G401 (cell line): Measurements from ENCODE around the gene SLC16A5. TPM values are rescaled to one million over a fixed set of nuclear protein-coding genes. Genes with fewer than 3 reads are reported as not detected.
"Not testable (repeated sequence)": the region's sequence is repeated elsewhere in the genome, so short reads cannot be mapped to it uniquely, and the experiment has no call there.

Experiments
- DNase-seq: peaks from one replicate; pipeline ENCODE4 v3.0.0-alpha.2; 2015; ENCODE audit warnings: low spot score
- in situ Hi-C: cut with HindIII; loops from 2 replicates; pipeline ENCODE4 v1.10.0; 2016; ENCODE audit warnings: low sequenced_read_pairs, mixed read lengths
- total RNA-seq: library from RNA; depleted of rRNA; stranded (reverse); fragments of >200 nt; shearing (Covaris generic); gene quantifications from 2 replicates; pipeline ENCODE4 v1.2.3, GENCODE V29; 2014; rRNA removed

The SLC16A5 gene, protein sequence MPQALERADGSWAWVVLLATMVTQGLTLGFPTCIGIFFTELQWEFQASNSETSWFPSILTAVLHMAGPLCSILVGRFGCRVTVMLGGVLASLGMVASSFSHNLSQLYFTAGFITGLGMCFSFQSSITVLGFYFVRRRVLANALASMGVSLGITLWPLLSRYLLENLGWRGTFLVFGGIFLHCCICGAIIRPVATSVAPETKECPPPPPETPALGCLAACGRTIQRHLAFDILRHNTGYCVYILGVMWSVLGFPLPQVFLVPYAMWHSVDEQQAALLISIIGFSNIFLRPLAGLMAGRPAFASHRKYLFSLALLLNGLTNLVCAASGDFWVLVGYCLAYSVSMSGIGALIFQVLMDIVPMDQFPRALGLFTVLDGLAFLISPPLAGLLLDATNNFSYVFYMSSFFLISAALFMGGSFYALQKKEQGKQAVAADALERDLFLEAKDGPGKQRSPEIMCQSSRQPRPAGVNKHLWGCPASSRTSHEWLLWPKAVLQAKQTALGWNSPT
- 11.0 and 25.5 TPM in 2 replicates for total RNA-seq

DNA sequence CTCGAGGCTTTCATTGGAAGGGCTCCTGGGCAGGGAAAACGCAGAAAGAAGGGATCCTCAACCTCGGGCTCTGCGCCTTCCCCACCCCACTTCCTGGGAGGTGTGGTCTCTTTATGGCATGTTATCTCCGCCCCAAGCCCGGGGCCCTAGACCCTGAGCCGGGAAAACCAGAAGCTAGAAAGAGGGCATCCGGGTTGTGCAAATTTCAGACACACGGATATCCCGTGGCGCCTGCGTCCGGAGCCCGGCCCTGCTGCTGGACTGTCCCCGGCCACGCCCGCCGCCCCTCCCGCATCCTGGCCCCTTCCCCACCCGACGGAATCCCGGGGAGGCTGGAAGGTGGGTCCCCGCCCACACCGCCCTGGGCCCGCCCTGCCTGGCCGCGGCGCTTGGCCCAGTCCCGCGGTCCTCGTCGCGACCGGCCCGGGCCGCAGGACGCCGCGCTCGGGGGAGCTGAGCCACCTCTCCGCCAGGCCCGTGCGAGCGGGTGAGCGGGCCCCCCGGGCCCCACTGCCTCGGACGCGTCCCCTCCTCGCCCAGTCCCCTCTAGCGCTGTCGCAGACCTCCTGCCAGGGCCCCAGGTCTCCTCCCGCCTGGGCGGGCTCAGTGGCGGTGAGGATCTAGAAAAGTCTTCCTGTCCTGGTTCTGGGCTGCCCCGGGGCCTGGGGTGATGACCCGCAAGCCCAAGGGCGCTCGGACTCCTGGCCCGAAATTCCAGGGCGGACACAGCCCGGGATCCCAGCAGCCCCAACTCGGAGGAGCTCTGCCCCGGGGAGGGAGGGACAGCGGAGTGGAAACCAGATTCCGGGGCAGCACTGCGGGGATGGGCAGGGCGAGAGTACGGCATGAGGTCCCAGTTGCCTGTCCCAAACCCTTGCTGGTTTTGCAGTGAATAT is at the start of gene SLC16A5:
TSS of gene SLC16A5 (plus strand) at position 397 of the 896 bp plus-strand sequence. CDS start 5,683 bp downstream, outside the sequence.
- in situ Hi-C loops = no loop called here
- DNase-seq = peak; percentile 69

GRCh38 chr17:75039238-75039637 is 48.5 kb upstream of the SLC16A5 start:
- no peak for DNase-seq
- in situ Hi-C loops = no loop called here

DNA sequence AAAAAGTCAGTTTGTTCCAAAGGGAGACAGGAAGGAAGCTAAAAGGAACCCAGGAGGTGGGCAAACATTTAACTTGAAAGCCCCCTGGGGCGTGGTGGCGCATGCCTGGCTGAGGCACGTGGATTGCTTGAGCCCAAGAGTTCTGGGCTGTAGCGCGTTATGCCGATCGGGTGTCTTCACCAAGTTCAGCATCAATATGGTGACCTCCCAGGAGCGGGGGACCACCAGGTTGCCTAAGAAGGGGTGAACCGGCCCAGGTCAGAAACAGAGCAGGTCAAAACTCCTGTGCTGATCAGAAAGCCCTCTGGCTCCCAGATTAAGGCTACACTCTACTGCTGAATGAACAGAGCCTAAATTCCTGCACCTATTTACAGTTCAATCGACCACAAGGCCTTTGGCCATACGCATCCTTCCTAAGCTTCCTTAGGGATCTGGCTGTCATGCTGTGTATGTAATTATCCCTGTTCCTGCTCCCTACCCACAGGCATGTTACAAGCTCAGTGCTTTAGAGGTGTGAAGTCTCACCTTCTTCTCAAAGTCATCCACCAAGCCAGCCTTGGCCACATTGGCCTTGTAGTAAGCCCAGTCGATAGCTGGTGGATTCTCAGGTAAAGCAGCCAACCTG is 46.0 kb upstream of the SLC16A5 start:
- no peak for DNase-seq
- in situ Hi-C loops = no loop called here

- in situ Hi-C loops, DNase-seq: not testable (repeated sequence)
These were observed 44.0 kb upstream of the SLC16A5 start for GRCh38 chr17:75043789-75044188.

DNA sequence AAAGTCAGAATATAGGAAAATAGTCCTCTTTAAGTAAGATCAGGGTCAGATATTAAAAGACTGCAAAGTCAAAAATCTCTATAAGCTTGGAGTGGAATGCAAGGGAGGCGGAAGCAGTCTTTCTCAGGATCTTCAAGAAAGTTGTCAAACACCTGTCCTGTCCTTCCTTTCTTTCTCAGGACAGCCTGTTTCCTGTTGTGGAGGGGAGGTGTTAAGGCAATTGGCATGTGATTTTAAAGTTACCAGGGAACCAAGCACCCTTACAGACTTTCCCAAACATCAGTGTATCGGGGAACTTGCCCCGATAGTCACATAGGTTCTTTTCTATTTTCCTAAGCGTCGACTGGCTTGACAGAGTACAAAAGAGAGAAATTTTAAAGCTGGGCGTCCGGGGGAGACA is 43.0 kb upstream of the SLC16A5 start:
- no peak for DNase-seq
- in situ Hi-C loops = no loop called here

DNA sequence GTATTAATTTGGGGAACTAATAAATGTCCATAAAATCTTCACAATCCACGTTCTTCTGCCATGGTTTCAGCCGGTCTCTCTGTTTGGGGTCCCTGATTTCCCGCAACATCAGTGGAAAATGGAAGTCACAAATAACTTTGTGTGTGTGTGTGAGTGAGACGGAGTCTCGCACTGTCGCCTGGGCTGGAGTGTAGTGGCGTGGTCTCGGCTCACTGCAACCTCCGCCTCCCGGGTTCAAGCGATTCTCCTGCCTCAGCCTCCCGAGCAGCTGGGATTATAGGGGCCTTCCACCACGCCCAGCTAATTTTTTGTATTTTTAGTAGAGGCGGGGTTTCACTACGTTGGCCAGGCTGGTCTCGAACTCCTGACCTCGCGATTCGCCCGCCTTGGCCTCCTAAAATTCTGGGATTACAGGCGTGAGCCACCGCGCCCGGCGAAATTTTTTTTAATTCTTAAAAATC is 41.8 kb upstream of the SLC16A5 start:
- in situ Hi-C loops, DNase-seq: not testable (repeated sequence)

- in situ Hi-C loops = no loop called here
These were observed 41.1 kb upstream of the SLC16A5 start, which contains the start of the genes ATP5PD and KCTD2 for GRCh38 chr17:75046407-75047289. Gene ATP5PD (minus strand): TSS chr17:75046969. CDS start chr17:75042650, 4,319 bp downstream. Gene KCTD2 (plus strand): TSS chr17:75047225. CDS start chr17:75047251, 26 bp downstream.

DNA sequence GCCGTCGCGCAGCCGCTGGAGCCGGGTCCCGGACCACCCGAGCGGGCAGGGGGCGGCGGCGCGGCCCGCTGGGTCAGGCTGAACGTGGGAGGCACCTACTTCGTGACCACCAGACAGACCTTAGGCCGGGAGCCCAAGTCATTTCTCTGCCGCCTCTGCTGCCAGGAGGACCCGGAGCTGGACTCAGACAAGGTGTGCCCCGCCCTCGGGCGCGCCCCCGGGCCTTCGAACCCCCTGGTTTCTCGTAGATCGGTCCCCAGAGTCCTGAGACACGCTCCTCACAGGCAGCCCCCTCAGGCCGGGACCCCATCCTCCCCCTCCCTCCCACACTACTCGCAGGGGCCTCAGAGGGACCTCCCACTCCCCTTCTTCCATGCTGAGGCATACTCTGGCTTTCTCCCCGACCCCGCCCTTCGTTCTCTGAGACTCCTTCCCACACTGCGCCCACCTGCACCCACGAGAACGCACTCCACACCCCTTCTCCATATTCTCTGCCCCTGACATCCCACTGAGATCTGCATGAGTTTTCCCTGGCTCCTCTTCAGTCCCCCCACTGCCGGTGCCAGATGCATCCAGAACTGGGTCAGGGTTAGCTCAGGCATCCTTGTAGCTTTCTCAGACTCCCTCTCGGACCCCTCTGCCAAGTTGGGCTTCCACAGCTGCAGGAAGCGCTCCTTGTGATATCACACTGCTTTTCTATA is 40.2 kb upstream of the SLC16A5 start:
- in situ Hi-C loops = no loop called here
- DNase-seq = peak; percentile 67

More at GRCh38 chr17:75046407-75047289, 41.1 kb upstream of the SLC16A5 start, which contains the start of the genes ATP5PD and KCTD2:
- DNase-seq = peak; percentile 98

DNA sequence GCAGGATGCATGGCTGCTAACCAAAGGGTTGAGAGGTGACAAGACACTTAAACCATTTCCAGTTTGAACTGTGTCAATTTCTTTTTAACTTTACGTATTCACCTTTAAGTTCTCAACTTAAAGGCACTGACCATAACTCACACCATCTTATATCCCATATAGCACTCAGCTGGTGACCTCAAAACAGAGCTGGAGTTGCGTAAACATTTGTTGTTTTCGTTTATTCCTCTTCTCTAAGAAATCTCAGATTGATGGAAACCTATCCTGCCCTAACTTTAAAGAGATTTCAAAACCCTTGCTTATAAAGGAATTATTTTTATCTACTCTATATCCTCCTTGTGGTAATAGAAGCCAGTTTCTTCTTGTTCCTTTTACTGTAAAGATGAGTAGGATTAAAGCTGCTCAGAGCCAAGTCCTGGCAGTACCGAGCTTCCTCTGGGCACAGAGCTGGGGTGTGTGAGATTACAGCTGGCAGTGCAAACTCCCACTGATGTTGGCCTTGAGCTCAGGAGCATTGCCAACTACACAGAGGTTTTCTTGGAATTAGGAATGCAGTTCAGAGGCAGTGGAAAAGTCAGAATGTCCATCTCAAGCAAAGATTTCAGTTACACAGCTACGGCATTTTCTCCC is 39.4 kb upstream of the SLC16A5 start:
- in situ Hi-C loops = no loop called here
- peak; percentile 54 for DNase-seq

- in situ Hi-C loops = no loop called here
- DNase-seq = peak; percentile 50
These were observed 38.7 kb upstream of the SLC16A5 start for GRCh38 chr17:75049057-75049456.

- in situ Hi-C loops = no loop called here
- DNase-seq = peak; percentile 34
These were observed 38.0 kb upstream of the SLC16A5 start for GRCh38 chr17:75049706-75050105.

DNA sequence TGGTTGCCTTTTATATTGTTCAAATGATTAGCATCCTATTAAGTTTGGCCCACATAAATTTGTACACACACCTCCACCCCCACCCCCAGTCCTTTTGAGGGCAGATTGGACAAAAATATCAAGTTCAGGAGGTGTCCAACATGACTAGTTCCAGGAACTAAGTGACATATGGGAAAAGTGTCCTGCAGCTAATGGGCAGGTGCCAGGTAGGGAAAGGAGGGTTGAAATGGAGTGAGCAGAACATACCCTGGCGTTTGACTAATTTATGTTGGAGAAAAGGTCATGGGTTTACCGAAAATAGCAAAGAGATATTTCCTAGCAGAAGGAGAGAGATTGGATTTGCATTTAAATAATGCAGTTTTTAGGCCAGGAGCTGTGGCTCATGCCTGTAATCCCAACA is 35.8 kb upstream of the SLC16A5 start:
- in situ Hi-C loops = no loop called here
- peak; percentile 99 for DNase-seq

DNA sequence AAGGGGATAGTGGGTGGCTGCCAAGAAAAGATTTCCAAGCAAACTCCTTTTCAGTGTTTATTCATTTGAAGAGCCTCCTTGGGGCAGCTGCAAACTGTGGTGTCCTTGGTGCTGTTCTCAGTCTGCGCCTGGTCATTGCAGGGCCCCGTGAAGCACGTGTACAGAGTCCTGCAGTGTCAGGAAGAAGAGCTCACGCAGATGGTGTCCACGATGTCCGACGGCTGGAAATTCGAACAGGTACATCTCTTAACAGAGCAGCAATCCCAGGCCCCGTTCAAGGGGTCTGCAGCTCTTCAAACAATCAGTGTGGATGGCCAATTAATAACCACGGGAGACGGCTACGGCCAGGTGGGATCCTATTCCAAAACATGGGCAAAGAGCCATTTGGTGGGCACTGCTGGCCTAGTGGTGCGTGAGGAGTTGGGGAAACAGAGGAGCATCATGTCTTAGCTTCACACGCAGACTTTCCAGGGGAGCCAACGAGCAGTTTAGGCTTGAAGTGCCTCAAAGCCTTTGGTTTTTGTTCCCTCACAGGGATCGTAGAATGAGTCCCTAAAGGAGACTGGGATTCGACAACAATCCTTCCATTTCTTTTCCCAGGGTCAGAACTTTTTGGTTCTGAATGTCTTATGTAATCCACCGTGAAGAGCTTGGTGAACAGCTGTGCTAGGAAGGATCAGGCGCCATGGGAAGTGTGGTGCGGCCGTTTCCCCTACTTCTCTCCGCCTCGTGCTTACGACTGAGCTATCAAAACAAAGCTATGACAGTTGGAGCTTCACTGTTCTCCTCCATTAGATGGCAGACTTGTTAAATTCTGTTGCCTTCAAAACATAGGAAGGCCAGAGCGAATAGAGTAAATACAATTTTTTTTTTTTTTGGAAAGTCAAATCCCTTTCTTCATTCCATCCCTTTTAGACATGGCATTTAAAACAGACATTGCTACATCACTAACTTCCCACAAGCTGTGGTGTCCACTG is 28.1 kb upstream of the SLC16A5 start:
- in situ Hi-C loops = no loop called here
- DNase-seq = peak; percentile 90

GRCh38 chr17:75060434-75061054 is 27.2 kb upstream of the SLC16A5 start:
- in situ Hi-C loops = no loop called here
- DNase-seq = no peak

- DNase-seq = no peak
- in situ Hi-C loops = no loop called here
These were observed 26.7 kb upstream of the SLC16A5 start for GRCh38 chr17:75061055-75061438.

GRCh38 chr17:75061618-75062017 is 26.1 kb upstream of the SLC16A5 start:
- DNase-seq = no peak
- in situ Hi-C loops = no loop called here
